CD8-positive, alpha-beta memory T cell (primary cell): ENCODE results near the gene WDR76. TPM values are rescaled to one million over a fixed set of nuclear protein-coding genes. Genes with fewer than 3 reads are reported as not detected.

Experiments used
- CTCF ChIA-PET: fragments of 350-600 bp; sonication (Branson Sonifier 250); formaldehyde crosslinking; loops from one replicate; lab custom pipeline; 2021; ENCODE audit warnings: antibody characterized with exemption; lab: Charles Lee
- POLR2A ChIA-PET: fragments of 350-600 bp; sonication (Branson Sonifier 250); formaldehyde crosslinking; loops from one replicate; lab custom pipeline; 2021; ENCODE audit warnings: antibody characterized with exemption; lab: Charles Lee
- DNase-seq, 5 donors: peaks; one replicate each; pipeline versions ENCODE4 v3.0.0 to v3.0.0-alpha.2; 2020 to 2022; ENCODE audit warnings: mixed read lengths in 1 of 5
- H3K27ac ChIP-seq: one replicate; pipeline ENCODE4 v1.7.0; 2013; ENCODE audit warnings: low read depth, mild to moderate bottlenecking, low read length, moderate library complexity
- H3K27me3 ChIP-seq: 2 replicates; pipeline ENCODE4 v1.7.0; 2013; ENCODE audit warnings: low read length, mild to moderate bottlenecking; ENCODE audit not compliant: insufficient read depth, poor library complexity, severe bottlenecking
- H3K36me3 ChIP-seq: 2 replicates; pipeline ENCODE4 v1.7.0; 2013; ENCODE audit warnings: mild to moderate bottlenecking, low read length, moderate library complexity; ENCODE audit not compliant: insufficient read depth
- H3K4me1 ChIP-seq: 2 replicates; pipeline ENCODE4 v1.7.0; 2013; ENCODE audit warnings: mild to moderate bottlenecking, low read length, moderate library complexity; ENCODE audit not compliant: insufficient read depth
- H3K4me3 ChIP-seq: 2 replicates; pipeline ENCODE4 v1.7.0; 2013; ENCODE audit warnings: mild to moderate bottlenecking, low read length
- H3K9me3 ChIP-seq: 2 replicates; pipeline ENCODE4 v1.7.0; 2013; ENCODE audit warnings: mild to moderate bottlenecking, low read length
- H3K27ac Mint-ChIP-seq, 8 donors: one replicate each; pipeline ENCODE4 v1.8.0; 2020 to 2021; ENCODE audit warnings: mixed read lengths in 8 of 8, mild to moderate bottlenecking in 6 of 8, inconsistent platforms in 3 of 8, moderate library complexity in 3 of 8
- H3K27me3 Mint-ChIP-seq, 2 donors: one replicate each; pipeline ENCODE4 v1.8.0; 2020 to 2021; ENCODE audit warnings: mixed read lengths in 2 of 2, mild to moderate bottlenecking in 1 of 2, moderate library complexity in 1 of 2
- H3K36me3 Mint-ChIP-seq, 3 donors: one replicate each; pipeline ENCODE4 v1.8.0; 2020 to 2021; ENCODE audit warnings: mixed read lengths in 3 of 3, inconsistent platforms in 1 of 3, mild to moderate bottlenecking in 1 of 3
- H3K4me1 Mint-ChIP-seq, 3 donors: one replicate each; pipeline ENCODE4 v1.8.0; 2020 to 2021; ENCODE audit warnings: mixed read lengths in 3 of 3, inconsistent platforms in 1 of 3, mild to moderate bottlenecking in 1 of 3
- H3K4me3 Mint-ChIP-seq, 7 donors: one replicate each; pipeline ENCODE4 v1.8.0; 2020 to 2021; ENCODE audit warnings: mixed read lengths in 7 of 7, mild to moderate bottlenecking in 6 of 7, moderate library complexity in 4 of 7, inconsistent platforms in 2 of 7
- H3K9me3 Mint-ChIP-seq, 5 donors: one replicate each; pipeline ENCODE4 v1.8.0; 2020 to 2022; ENCODE audit warnings: mixed read lengths in 5 of 5, mild to moderate bottlenecking in 3 of 5, moderate library complexity in 2 of 5, inconsistent platforms in 1 of 5
- polyA plus RNA-seq: library from polyadenylated mRNA; unstranded; fragments of 300-500 nt; fragmentation: Illumina TruSeq; gene quantifications from one replicate; pipeline ENCODE4 v1.2.3, GENCODE V29; 2021
- total RNA-seq, 2 experiments: library from RNA; stranded (reverse); gene quantifications; one replicate each; pipeline ENCODE4 v1.2.3, GENCODE V29; 2021

WDR76 gene
- total and polyA plus RNA-seq, 3 experiments from 2014 or later, result 7.5 to 75.6 (median 71.4) TPM

GRCh38 chr15:43889042-43889441 lies 62.2 kb downstream of the WDR76 start:
- no peaks in the 10 kb centered on the region for H3K9me3 Mint-ChIP-seq
- no peaks in the 10 kb centered on the region for H3K36me3 ChIP-seq
- no peaks in the 10 kb centered on the region for H3K27me3 ChIP-seq
- H3K4me3 Mint-ChIP-seq, result no peak overlapping the region
- H3K27ac ChIP-seq, result no peak overlapping the region
- no peak for DNase-seq
- H3K4me1 ChIP-seq, result no peaks in the 10 kb centered on the region
- CTCF ChIA-PET, result no interaction called here
- no peaks in the 10 kb centered on the region for H3K9me3 ChIP-seq
- no peaks in the 10 kb centered on the region for H3K36me3 Mint-ChIP-seq
- H3K27me3 Mint-ChIP-seq, result peaks cover 0 to 2% of the 10 kb centered on the region in 2 donors
- POLR2A ChIA-PET, result no interaction called here
- H3K27ac Mint-ChIP-seq, result no peak overlapping the region
- no peaks in the 10 kb centered on the region for H3K4me1 Mint-ChIP-seq
- no peak overlapping the region for H3K4me3 ChIP-seq

- CTCF ChIA-PET, result no interaction called here
- H3K9me3 Mint-ChIP-seq, result no peaks in the 10 kb centered on the region
- POLR2A ChIA-PET, result no interaction called here
Measured at GRCh38 chr15:43893956-43894355, 67.2 kb downstream of the WDR76 start.

GRCh38 chr15:43895586-43895985 lies 68.8 kb downstream of the WDR76 start:
- no peak for DNase-seq
- peaks cover 0 to 3% of the 10 kb centered on the region in 2 donors for H3K27me3 Mint-ChIP-seq
- POLR2A ChIA-PET, result no interaction called here
- Histone ChIP-seq H3K4me3 (no peak overlapping the region), H3K4me1 (no peaks in the 10 kb centered on the region), H3K27me3 (no peaks in the 10 kb centered on the region), H3K27ac (no peak overlapping the region), H3K36me3 (no peaks in the 10 kb centered on the region), H3K9me3 (no peaks in the 10 kb centered on the region)
- H3K4me3 Mint-ChIP-seq, result no peak overlapping the region
- H3K36me3 Mint-ChIP-seq, result no peaks in the 10 kb centered on the region
- H3K4me1 Mint-ChIP-seq, result no peaks in the 10 kb centered on the region
- CTCF ChIA-PET, result no interaction called here
- no peak overlapping the region for H3K27ac Mint-ChIP-seq
- H3K9me3 Mint-ChIP-seq, result no peaks in the 10 kb centered on the region

More at GRCh38 chr15:43893956-43894355, 67.2 kb downstream of the WDR76 start:
- Mint-ChIP-seq H3K4me3 (no peak overlapping the region), H3K27ac (peak overlapping the region in 1 of 8 donors; percentile 20), H3K4me1 (no peaks in the 10 kb centered on the region), H3K27me3 (peaks cover 0 to 3% of the 10 kb centered on the region in 2 donors), H3K36me3 (no peaks in the 10 kb centered on the region)
- H3K9me3 ChIP-seq, result no peaks in the 10 kb centered on the region
- H3K27ac ChIP-seq, result no peak overlapping the region
- H3K4me3 ChIP-seq, result no peak overlapping the region
- no peak for DNase-seq
- H3K27me3 ChIP-seq, result no peaks in the 10 kb centered on the region
- H3K36me3 ChIP-seq, result no peaks in the 10 kb centered on the region
- no peaks in the 10 kb centered on the region for H3K4me1 ChIP-seq

DNA sequence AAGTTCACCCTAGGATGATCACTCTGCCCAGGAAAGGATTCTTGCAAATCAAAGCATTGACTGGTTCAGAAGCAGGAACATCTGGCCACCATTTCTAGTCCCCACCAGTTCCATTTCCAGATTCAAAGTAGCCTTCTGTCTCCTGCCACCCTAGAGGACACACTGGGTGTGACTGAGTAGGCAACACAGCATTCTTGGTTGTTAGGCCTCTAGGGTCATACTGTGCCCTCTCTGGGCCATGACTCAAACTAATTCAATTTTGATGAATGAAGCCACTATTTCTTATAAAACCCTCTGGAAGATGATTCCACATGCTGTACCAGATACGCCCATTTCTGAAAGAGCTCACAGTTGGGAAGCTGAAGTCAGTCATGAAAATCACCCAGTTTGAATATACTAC lies 69.7 kb downstream of the WDR76 start:
- ChIA-PET POLR2A (no interaction called here), CTCF (no interaction called here)

GRCh38 chr15:43898891-43899290 lies 72.1 kb downstream of the WDR76 start:
- POLR2A ChIA-PET, result no interaction called here
- Mint-ChIP-seq H3K36me3 (no peaks in the 10 kb centered on the region), H3K27ac (no peak overlapping the region), H3K4me1 (peaks cover 1 to 3% (median 2%) of the 10 kb centered on the region in 3 donors), H3K9me3 (no peaks in the 10 kb centered on the region), H3K4me3 (no peak overlapping the region), H3K27me3 (peaks cover 1 to 2% of the 10 kb centered on the region in 2 donors)
- no peak for DNase-seq
- H3K4me1 ChIP-seq, result no peaks in the 10 kb centered on the region
- no peaks in the 10 kb centered on the region for H3K27me3 ChIP-seq
- CTCF ChIA-PET, result no interaction called here
- H3K4me3 ChIP-seq, result no peak overlapping the region
- no peaks in the 10 kb centered on the region for H3K9me3 ChIP-seq
- no peaks in the 10 kb centered on the region for H3K36me3 ChIP-seq
- H3K27ac ChIP-seq, result no peak overlapping the region

More for the DNA sequence above, 69.7 kb downstream of the WDR76 start:
- H3K4me3 ChIP-seq, result no peak overlapping the region
- Mint-ChIP-seq H3K4me1 (no peaks in the 10 kb centered on the region), H3K4me3 (no peak overlapping the region), H3K9me3 (no peaks in the 10 kb centered on the region), H3K27ac (no peak overlapping the region), H3K27me3 (peaks cover 0 to 1% of the 10 kb centered on the region in 2 donors), H3K36me3 (no peaks in the 10 kb centered on the region)
- H3K36me3 ChIP-seq, result no peaks in the 10 kb centered on the region
- no peak for DNase-seq
- H3K27ac ChIP-seq, result no peak overlapping the region
- H3K27me3 ChIP-seq, result no peaks in the 10 kb centered on the region
- no peaks in the 10 kb centered on the region for H3K9me3 ChIP-seq
- no peaks in the 10 kb centered on the region for H3K4me1 ChIP-seq

DNA sequence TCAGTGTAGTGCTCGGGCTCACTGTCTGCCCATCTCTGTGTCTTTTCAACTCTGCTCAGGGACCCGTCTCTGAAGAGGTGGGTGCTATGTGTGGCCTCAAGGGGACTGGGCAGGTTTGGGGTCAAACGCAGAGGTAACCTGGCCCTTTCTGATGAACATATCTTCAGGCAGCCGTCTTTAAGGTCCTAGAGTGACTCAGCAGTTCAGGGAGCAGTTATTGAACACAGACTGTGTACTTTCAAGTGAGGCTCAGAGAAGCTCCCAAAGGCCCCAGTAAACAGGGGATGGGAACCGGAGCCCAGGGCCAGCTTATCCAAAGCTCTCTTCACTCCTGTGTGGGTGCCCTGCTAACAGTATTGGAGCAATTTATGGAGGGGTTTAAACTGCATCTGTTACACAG lies 73.1 kb downstream of the WDR76 start:
- no peak overlapping the region for H3K27ac Mint-ChIP-seq
- no peaks in the 10 kb centered on the region for H3K4me1 ChIP-seq
- DNase-seq, result no peak
- no peaks in the 10 kb centered on the region for H3K9me3 ChIP-seq
- ChIA-PET CTCF (no interaction called here), POLR2A (no interaction called here)
- no peaks in the 10 kb centered on the region for H3K27me3 ChIP-seq
- H3K36me3 ChIP-seq, result no peaks in the 10 kb centered on the region
- no peaks in the 10 kb centered on the region for H3K36me3 Mint-ChIP-seq
- H3K4me1 Mint-ChIP-seq, result peaks cover 2 to 5% (median 4%) of the 10 kb centered on the region in 3 donors
- no peak overlapping the region for H3K4me3 ChIP-seq
- no peaks in the 10 kb centered on the region for H3K9me3 Mint-ChIP-seq
- H3K27ac ChIP-seq, result no peak overlapping the region
- H3K27me3 Mint-ChIP-seq, result peaks cover 1 to 3% of the 10 kb centered on the region in 2 donors
- no peak overlapping the region for H3K4me3 Mint-ChIP-seq

DNA sequence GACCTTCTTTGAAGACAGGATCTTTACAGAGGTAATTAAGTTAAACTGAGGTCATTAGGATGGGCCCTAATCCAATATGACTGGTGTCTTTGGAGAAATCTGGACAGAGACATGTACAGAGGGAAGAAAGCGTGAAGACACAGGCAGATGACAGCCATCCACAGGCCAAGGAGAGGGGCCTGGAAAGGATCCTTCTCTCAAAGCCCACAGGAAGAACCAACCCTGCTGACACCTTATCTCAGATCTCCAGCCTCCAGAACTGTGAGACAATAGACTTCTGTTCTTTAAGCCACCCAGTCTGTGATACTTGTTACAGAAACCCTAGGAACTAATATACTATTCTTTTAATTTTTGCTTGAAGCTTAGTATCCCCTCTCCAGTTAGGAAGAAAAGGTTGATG lies 74.2 kb downstream of the WDR76 start:
- Histone ChIP-seq H3K27ac (no peak overlapping the region), H3K36me3 (no peaks in the 10 kb centered on the region), H3K4me1 (no peaks in the 10 kb centered on the region), H3K9me3 (no peaks in the 10 kb centered on the region), H3K4me3 (no peak overlapping the region), H3K27me3 (no peaks in the 10 kb centered on the region)
- peak overlapping the region in 1 of 8 donors; percentile 76 for H3K27ac Mint-ChIP-seq
- POLR2A ChIA-PET, result no interaction called here
- no peak overlapping the region for H3K4me3 Mint-ChIP-seq
- H3K4me1 Mint-ChIP-seq, result peaks cover 2 to 5% (median 4%) of the 10 kb centered on the region in 3 donors
- DNase-seq, result no peak
- no peaks in the 10 kb centered on the region for H3K9me3 Mint-ChIP-seq
- no peaks in the 10 kb centered on the region for H3K36me3 Mint-ChIP-seq
- CTCF ChIA-PET, result no interaction called here
- H3K27me3 Mint-ChIP-seq, result peaks cover 0 to 3% of the 10 kb centered on the region in 2 donors

- DNase-seq, result no peak
- ChIA-PET POLR2A (no interaction called here), CTCF (interaction anchor here (1.1 kb wide), 1 partner anchor 10 kb away, joined by 3 read pairs; no protein-coding TSS in a partner anchor)
Measured at GRCh38 chr15:43901495-43901894, 74.7 kb downstream of the WDR76 start.

More at GRCh38 chr15:43901495-43901894, 74.7 kb downstream of the WDR76 start:
- Mint-ChIP-seq H3K9me3 (no peaks in the 10 kb centered on the region), H3K4me3 (no peak overlapping the region), H3K27me3 (peaks cover 0 to 3% of the 10 kb centered on the region in 2 donors), H3K4me1 (peaks cover 2 to 5% (median 4%) of the 10 kb centered on the region in 3 donors), H3K27ac (peak overlapping the region in 1 of 8 donors; percentile 76), H3K36me3 (no peaks in the 10 kb centered on the region)
- Histone ChIP-seq H3K27me3 (no peaks in the 10 kb centered on the region), H3K4me3 (no peak overlapping the region), H3K27ac (no peak overlapping the region), H3K4me1 (no peaks in the 10 kb centered on the region), H3K36me3 (no peaks in the 10 kb centered on the region), H3K9me3 (no peaks in the 10 kb centered on the region)
